Activated T-cell treated with anti-CD3 and anti-CD28 coated beads for 24 hours (primary cell): ENCODE results near the gene SLAIN1.

Source experiments
- DNase-seq: peaks from one replicate; pipeline ENCODE4 v3.0.0-alpha.2; 2020; ENCODE audit warnings: low read depth

Gene SLAIN1

DNA sequence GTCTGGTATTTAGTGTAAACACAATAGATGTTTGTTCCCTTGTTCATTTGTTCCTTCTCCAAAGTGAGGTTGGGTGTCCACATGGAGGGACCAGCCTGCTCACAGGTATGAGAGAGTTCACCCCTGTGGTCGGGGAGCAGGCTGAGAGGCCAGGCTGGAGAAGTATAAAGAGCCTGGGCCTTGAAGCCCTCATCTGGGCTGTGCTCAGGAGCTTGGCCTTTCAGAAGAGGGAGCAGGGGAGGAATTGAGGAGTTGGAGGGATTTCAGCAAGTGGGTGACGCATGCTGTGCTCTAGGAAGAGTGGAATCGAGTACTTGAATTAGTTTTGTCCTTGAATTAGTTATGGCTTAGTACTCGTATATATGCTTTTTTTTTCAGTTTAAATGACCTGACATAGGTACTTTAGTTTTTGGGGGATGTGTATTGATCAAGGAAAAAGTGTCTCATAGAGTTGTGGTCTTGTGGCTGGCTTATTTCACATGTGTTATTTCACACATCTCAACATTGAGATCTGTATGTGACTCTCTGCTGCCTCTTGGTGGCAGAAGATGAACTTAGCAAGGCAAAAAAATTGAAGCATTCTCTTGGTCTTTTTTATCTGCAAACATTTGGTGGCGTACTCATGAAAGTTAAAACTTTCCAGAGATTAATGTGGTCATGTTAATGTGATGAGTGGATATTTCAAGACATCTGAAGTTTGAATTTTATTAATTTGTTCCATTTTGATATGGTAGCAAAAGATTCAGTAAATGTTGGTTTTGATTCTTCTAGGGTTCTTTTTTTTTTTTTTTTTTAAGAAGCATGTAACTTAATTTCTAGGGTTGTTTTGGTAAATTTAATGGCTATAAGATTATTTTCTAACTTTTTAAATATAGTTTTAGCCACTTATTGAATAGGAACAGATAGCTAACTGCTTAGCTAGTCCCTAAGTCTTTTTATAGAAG is 54.3 kb downstream of the SLAIN1 start:
- peak; percentile 51 for DNase-seq

DNA sequence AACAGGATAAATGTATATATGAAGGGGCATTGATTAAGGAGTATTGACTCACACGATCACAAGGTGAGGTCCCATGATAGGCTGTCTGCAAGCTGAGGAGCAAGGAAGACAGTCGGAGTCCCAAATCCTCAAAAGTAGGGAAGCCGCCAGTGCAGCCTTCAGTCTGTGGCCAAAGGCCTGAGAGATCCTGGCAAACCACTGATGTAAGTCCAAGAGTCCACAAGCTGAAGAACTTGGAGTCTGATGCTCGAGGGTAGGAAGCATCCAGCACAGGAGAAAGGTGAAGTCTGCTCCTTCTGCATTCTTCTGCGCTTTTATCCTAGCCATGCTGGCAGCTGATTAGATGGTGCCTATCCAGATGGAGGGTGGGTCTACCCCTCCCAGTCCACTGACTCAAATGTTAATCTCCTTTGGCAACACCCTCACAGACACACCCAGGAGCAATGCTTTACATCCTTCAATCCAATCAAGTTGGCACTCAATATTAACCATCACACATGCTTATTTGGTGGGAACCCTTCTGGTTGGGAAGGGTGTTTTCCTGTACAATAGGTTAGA is 55.1 kb downstream of the SLAIN1 start:
- no peak for DNase-seq

DNA sequence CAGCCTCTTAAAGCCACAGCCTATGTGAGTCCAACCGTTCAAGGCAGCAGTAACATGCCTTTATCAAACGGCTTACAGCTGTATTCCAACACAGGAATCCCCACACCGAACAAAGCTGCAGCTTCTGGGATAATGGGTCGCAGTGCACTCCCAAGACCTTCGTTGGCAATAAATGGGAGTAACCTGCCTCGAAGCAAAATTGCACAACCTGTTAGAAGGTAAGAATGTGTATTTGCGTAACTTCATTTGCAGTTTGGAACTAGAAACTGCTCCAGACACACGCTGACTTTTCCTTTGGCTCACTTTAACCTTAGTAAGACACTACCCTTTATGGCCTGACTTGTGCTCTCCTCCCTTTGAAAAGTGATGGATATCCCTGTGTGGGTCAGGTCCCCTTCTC is 63.4 kb downstream of the SLAIN1 start:
- DNase-seq: no peak

DNA sequence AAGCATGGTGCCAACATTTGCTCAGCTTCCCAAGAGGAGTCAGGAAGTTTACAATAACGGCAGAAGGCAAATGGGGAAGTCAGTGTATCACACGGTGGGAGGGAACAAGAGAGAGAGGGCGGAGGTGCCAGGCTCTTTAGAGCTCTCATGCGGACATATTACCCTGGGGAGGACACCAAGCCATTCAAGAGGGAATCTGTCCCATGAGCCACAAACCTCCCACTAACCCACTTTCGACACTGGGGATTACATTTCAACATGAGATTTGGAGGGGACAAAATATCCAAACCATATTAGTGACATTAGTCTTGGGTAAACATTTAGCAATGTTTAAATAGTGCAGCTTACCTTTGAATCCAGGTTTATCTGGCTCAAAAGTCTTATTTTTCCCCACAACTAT is 69.9 kb downstream of the SLAIN1 start:
- no peak for DNase-seq

DNA sequence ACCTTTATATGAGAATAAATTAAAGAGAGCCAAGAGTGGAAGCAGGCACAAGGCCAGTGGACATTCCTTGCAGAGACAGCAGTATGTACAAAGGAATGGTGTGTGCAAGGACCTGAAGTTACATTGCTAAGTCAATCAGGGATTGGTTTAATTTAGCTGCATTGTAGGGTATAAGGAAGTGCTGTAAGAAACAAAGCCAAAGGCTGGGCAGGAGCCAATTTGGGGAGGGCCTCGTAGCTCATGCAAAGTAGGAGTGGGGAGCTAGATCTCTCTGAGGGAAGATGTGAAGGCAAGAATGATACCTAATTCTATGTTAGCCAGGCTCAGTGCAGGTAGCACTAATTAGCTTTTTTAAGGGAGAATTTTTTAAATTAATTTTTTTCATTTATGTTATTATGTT is 76.7 kb downstream of the SLAIN1 start:
- no peak for DNase-seq

DNA sequence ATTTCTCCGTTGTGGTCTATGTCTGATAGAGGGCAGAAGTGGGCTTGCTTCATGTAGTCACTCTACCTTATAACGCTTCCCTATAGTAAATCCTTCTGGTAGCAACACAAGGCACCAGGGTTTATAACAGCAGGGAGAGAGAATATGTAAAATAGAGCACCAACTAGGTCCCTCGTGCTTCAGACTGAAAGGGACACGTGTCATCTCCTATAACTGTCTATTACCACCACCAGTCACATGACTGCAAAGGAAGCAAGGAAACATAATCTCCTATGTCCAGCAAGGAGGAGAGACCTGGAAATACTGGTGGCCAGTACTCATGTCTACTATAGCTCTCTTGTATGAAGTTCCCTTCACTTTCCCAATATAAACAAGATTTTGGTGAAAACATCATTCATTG is 79.2 kb downstream of the SLAIN1 start:
- no peak for DNase-seq

DNA sequence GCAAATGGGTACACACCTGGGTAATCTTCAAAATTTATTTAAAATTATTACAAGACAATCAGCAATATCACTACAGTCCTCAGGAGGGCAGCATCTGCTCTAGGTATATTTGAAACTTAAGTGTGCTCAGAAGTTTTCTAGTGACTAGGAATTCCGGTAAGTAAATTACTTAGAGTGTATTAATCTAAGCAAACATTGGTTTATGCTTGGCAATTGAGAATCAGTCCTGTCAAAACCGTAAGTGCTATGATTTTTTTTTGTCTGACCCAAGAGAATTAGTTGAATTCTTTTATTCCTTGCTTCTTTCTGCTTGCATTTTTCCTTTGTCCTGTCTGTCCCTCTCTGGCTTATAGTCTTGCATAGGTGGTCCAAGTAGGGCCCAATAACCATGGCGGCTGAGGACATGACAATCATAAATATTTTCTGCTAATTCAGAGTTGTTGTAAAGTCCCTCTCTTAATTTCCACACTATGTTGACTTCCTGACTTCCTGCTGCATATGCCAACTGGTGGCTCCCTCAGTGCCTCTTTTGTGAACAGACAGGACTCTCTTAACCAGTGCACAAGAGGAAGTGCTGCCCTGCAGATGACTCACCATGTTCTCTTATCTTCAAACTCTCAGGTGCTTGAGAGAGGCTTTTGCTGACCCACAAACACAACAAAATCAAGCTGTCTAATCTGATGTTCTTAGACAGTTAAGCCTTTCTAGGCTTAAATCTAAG is 82.2 kb downstream of the SLAIN1 start:
- DNase-seq: no peak

DNA sequence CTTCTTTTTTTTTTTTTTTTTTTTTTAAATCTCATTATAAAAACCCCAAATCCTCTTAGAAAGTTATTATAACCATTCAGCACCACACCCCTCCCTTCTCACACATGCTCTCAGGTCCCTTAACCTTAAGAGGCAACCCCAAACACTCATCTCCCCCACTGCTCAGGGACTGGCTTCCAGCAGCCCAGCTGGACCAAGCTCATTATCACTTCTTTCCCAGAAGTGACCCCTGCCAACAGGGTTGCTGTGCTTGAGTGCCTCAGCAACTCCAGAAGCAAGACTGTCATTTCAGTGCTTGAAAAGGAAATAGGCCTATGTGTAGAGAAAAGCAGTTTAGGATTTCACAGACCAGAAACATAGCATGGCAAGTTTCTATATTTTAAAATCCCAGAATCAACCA is 84.3 kb downstream of the SLAIN1 start:
- DNase-seq: no peak

DNA sequence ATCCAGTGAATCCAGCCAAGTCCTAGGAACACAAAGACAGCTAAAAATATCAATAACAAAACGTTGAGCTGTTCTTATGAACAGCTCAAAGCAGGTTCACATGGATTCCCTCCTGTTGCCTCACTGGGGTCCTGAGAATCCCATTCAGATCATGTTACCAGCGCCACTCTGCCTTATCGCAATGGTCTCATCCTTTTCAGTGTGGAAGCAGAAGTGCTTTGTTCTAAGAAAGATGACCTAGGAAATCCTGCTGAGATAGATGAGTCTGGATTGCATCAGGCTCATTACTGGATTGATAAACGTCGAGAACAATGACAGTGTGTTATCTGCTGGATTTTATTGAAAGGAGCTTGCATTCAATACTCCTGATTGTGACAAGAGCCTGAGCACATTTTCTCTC is 87.0 kb downstream of the SLAIN1 start:
- DNase-seq: no peak

DNA sequence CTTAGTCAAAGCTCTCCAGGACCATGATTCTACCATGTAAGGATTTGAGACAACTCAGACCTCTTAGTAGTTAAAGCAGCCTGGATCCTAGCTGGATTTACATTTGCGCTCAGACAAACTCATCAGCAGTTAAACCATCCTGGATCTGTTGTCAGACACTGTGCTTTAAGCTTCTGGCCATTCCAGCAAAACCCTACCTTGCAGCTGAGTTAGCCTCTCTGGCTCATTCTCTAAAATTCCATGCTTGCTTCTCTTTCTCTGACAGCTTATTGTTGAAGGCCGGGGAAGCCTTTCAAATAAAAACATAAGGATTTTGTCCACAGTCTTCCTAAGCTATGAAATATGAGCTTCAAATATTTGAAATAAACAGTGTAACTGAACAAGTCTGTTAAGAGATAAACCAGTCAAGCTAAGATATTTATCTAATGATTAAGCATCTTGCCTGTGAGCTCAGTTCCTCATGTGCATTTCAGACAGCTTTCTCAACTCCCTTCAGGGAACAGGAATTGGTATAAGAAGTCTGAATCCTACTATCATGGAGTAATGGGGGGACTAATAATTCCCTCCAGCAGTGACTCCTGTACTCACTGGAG is 89.3 kb downstream of the SLAIN1 start:
- no peak for DNase-seq

DNA sequence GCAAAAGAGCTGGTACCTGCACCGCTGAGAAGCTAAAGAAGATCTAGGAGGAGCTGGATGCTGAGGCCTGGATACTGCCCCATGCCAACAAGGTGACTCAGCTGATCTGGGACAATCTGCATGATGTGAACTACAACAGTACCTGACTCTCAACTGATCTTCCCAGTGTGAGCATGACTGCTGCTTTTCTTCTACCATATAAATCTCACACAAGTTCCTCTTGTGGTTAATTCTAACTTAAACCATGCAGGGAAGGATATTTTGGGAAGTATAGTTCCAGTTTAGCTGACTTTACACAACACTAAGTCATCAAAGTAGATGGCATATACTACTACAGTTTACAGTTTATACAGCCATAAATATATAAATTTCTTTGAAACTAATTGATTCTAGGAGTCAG is 91.9 kb downstream of the SLAIN1 start:
- DNase-seq: no peak

DNA sequence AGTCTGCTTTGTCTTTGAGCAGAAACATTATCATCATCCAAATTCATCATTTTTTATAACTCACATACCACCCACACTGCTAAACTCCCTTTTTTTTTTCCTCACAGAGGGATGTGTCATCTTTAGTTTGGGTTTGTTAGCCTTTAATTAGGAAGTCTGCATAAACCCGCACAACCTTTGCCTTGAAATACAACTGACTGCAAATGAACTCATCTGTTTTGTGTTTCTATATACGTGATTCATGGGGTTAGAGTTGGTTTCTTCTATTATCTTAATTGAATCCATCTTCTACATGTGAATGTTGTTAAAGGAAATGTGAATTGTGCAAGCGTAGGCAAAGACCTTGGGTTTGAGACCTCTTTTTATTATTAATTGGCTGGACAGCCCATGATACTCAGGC is 102.7 kb downstream of the SLAIN1 start:
- no peak for DNase-seq

DNA sequence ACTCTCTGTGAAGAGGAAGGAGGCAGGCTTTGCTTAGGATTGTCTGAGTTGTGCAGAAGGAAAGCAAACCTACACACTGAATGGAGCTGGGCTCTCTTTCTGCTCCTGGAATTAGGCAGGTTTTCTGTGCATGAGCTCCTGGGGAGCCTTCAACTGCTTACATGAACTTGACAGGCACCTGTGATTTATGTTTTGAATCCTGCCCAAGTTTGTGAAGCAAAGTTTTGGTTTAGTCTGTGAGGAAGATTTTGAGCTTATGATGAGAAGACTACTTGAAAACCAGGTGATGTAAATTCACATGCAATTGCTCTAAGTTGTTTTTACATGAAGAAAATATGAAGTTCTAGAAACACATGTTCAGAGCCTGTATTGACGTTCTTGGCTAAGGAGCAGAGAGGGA is 109.0 kb downstream of the SLAIN1 start:
- DNase-seq: no peak

DNA sequence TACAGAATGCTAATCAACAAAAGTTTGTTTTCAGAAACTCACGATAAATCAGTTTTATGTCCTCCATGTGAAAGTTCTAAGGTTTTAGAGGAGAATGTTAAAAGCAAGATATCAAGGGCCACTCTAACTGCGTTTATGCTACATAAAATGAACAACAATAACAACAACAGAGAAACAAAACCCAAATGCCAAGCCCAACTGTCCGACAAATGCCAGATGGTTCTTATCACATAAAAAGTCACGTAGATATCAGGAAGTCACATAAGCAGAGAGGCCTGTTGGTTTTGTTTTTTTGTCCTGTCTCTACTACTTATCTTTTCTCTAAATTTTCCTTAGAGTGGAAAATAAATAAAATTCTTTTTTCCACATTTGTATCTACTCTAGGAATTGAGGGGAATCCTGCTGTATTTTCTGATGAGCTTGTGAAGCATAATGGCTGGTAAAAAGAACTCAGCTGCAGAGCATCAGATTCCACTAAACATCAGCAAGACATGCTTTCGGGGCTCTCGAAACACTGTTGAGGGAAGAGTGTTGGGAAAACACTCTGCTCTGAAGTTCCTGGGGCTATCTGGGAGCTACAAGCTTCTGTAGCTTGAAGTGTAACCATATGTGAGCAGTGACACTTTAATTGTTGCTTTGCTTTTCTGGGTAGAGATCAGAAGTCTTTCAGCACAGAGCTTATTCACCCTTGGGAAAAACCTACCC is 110.1 kb downstream of the SLAIN1 start:
- DNase-seq: no peak

DNA sequence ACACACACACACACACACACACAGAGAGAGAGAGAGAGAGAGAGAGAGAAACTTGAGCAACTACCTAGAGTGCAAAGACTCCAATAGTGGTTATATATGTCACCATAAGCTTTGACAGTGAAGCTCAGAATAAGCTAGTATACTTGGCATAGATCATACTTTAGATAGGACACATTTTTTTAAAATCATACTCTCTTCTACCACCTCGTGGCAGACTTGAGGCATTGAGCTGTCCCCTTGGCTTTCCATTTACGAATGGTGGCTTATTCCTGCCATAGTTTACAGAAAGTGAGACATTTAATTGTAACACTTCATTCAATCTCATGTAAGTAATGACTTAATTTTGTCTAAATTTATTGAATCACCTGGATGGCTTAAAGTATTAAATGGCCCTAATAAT is 112.9 kb downstream of the SLAIN1 start:
- DNase-seq: no peak

DNA sequence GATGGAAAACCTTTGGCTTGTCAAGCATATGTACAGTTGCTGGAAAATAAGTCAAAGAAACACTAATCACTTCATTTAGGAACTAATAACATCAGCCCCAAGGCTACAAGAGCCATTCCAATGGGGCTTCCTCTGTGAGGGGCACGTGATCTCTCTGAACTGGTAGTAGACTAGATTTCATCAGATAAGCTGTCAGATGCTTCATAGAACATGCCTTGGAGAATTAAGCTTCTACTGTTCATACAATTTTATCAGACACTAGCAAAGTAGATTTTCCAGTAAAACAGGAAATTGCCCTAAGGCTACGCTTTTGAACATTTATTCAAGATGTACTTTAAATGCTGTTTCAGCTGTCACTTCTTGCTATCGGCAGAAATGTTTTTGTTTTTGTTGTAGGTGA is 113.4 kb downstream of the SLAIN1 start:
- DNase-seq: no peak

DNA sequence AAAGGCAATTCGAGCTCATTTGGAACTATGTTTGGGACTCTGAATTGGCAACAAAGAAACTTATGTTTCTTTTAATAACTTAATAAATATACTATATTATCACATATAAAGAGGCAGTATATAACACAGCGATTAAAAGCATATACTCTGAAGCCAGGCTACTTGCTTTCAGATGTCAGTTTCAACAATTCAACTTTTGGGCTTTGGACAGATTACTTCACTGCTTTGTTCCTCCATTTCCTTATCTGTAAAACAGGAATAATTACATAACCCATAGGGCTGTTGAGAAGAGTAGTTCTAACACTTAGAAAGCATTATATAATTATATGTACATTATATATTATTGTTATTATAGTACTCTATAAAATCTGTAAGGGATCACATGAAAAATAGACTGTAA is 113.9 kb downstream of the SLAIN1 start:
- no peak for DNase-seq

DNA sequence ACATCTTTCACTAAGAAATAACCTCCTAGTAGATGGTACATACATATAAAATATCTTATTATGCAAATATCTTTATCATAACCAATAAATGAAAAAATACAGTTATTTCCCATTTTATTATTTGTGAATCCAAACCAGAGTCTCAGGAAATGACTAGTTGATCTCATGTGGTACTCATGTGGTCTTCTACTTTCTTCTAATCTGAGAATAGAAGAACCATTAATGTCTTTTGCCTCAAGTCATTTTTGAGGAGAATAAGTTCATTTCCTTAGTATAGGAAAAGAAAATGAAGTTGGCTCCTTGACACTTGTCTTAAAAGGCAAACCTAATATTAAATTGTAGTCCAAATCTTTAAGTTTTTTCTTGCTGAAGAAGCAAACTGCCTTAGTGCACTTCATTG is 114.5 kb downstream of the SLAIN1 start:
- no peak for DNase-seq
